Caco-2 (cell line): ENCODE measurements around the gene GAREM1. TPM values are rescaled to one million over a fixed set of nuclear protein-coding genes. Genes with fewer than 3 reads are reported as not detected.

ENCODE experiments used
- BruUV-seq: library from RNA; stranded (reverse); fragments of 400-500 nt; replicated peaks from 2 replicates; lab custom pipeline; 2021; lab: Mats Ljungman, UMichigan
- CTCF ChIA-PET: fragments of 300-600 bp; sonication (Branson Sonifier 250); formaldehyde crosslinking; loops from one replicate; lab custom pipeline; 2022; ENCODE audit warnings: antibody characterized with exemption; lab: Charles Lee
- POLR2A ChIA-PET: fragments of 300-600 bp; sonication (Branson Sonifier 250); formaldehyde crosslinking; loops from one replicate; lab custom pipeline; 2022; ENCODE audit warnings: antibody characterized with exemption; lab: Charles Lee
- DNase-seq, 2 experiments: peaks; one replicate each; pipeline versions ENCODE4 v3.0.0 to v3.0.0-alpha.2; 2020 to 2022
- H3K27me3 ChIP-seq: replicated peaks from 2 replicates; pipeline ENCODE4 v1.6.0; 2011; ENCODE audit warnings: low read length; ENCODE audit not compliant: control insufficient read depth, insufficient read depth
- H3K36me3 ChIP-seq: 2 replicates; pipeline ENCODE4 v1.5.1; 2011; ENCODE audit warnings: low read length; ENCODE audit not compliant: control insufficient read depth, insufficient read depth
- H3K4me1 ChIP-seq: fragments of 250-450 bp; sonication (Bioruptor Pico); 2 replicates; pipeline ENCODE4 v1.5.1; 2020; ENCODE audit warnings: mild to moderate bottlenecking
- H3K4me3 ChIP-seq: 2 replicates; pipeline ENCODE4 v1.5.1; 2011; ENCODE audit warnings: low read depth, mild to moderate bottlenecking, control low read depth, low read length
- H3K9me3 ChIP-seq: fragments of 250-450 bp; sonication (Bioruptor Pico); 2 replicates; pipeline ENCODE4 v1.5.1; 2020; ENCODE audit warnings: mild to moderate bottlenecking, moderate library complexity
- H3K27ac Mint-ChIP-seq: one replicate; pipeline ENCODE4 v1.8.0; 2022; ENCODE audit warnings: mixed read lengths; ENCODE audit not compliant: unreplicated experiment
- H3K27me3 Mint-ChIP-seq: one replicate; pipeline ENCODE4 v1.8.0; 2022; ENCODE audit warnings: mixed read lengths; ENCODE audit not compliant: insufficient read depth, unreplicated experiment
- H3K36me3 Mint-ChIP-seq: one replicate; pipeline ENCODE4 v1.8.0; 2022; ENCODE audit warnings: mild to moderate bottlenecking, mixed read lengths; ENCODE audit not compliant: insufficient read depth, unreplicated experiment
- H3K4me1 Mint-ChIP-seq: one replicate; pipeline ENCODE4 v1.8.0; 2022; ENCODE audit warnings: low read depth, mixed read lengths; ENCODE audit not compliant: unreplicated experiment
- H3K4me3 Mint-ChIP-seq: one replicate; pipeline ENCODE4 v1.8.0; 2022; ENCODE audit warnings: mild to moderate bottlenecking, moderate library complexity, mixed read lengths; ENCODE audit not compliant: unreplicated experiment
- H3K9me3 Mint-ChIP-seq: one replicate; pipeline ENCODE4 v1.8.0; 2022; ENCODE audit warnings: mixed read lengths; ENCODE audit not compliant: unreplicated experiment
- intact Hi-C: fragments of 100-400 bp; cut with micrococcal nuclease; formaldehyde crosslinking; loops from one replicate; pipeline ENCODE4 v1.10.0; 2022; ENCODE audit not compliant: unreplicated experiment
- total RNA-seq: library from RNA; stranded (reverse); gene quantifications from 2 replicates; pipeline ENCODE4 v1.2.3, GENCODE V29; 2022
- TF ChIP-seq, protein P1 (sequence below), 2 experiments: fragments of 200-600 bp in 1 of 2; IDR thresholded peaks; 1 replicate in 1 of 2; 2 replicates in 1 of 2; pipeline versions ENCODE4 v1.5.1 to v1.8.0; 2011 to 2022; ENCODE audit warnings: antibody characterized with exemption in 1 of 2, control low read depth in 1 of 2, inconsistent platforms in 1 of 2, low read depth in 1 of 2, low read length in 1 of 2, mild to moderate bottlenecking in 1 of 2, moderate library complexity in 1 of 2; ENCODE audit not compliant: insufficient read depth in 1 of 2, severe bottlenecking in 1 of 2, unreplicated experiment in 1 of 2

The GAREM1 gene
- total RNA-seq, 1 experiment from 2014 or later, result 0.50 TPM

GRCh38 chr18:32332708-32333107 is 138.0 kb downstream of the GAREM1 start:
- Mint-ChIP-seq H3K36me3 (no peaks in the 10 kb centered on the region), H3K27me3 (no peaks in the 10 kb centered on the region), H3K4me3 (no peak overlapping the region), H3K27ac (no peak overlapping the region), H3K9me3 (no peaks in the 10 kb centered on the region), H3K4me1 (no peaks in the 10 kb centered on the region)
- TF ChIP-seq, protein P1, sequence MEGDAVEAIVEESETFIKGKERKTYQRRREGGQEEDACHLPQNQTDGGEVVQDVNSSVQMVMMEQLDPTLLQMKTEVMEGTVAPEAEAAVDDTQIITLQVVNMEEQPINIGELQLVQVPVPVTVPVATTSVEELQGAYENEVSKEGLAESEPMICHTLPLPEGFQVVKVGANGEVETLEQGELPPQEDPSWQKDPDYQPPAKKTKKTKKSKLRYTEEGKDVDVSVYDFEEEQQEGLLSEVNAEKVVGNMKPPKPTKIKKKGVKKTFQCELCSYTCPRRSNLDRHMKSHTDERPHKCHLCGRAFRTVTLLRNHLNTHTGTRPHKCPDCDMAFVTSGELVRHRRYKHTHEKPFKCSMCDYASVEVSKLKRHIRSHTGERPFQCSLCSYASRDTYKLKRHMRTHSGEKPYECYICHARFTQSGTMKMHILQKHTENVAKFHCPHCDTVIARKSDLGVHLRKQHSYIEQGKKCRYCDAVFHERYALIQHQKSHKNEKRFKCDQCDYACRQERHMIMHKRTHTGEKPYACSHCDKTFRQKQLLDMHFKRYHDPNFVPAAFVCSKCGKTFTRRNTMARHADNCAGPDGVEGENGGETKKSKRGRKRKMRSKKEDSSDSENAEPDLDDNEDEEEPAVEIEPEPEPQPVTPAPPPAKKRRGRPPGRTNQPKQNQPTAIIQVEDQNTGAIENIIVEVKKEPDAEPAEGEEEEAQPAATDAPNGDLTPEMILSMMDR (IDR thresholded peaks at IDR 0.05; ENCODE audit: insufficient read depth in 1 of 2, low read depth in 1 of 2, low read length in 1 of 2, severe bottlenecking in 1 of 2, unreplicated experiment in 1 of 2), result no peak
- no peak for DNase-seq
- BruUV-seq, result no TSS peak
- ChIA-PET CTCF (no interaction called here), POLR2A (no interaction called here)
- Histone ChIP-seq H3K27me3 (no peaks in the 10 kb centered on the region), H3K4me3 (no peak overlapping the region), H3K9me3 (no peaks in the 10 kb centered on the region), H3K36me3 (no peaks in the 10 kb centered on the region), H3K4me1 (no peaks in the 10 kb centered on the region)
- intact Hi-C loops, result no loop called here

DNA sequence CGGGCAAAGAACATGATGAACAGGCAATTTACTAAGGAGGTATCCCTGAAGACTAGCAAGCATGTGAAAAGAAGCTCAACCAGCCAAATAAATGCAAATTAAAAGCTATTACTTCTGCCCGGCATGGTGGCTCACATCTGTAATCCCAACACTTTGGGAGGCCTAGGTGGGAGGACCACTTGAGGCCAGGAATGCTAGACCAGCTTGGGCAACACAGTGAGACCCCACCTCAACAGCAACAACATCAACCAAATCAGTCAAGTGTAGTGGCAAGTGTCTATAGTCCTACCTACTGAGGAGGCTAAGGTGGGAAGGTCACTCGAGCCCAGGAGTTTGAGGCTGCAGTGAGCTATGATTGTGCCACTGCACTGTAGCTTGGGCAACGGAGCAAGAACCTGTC is 141.7 kb downstream of the GAREM1 start:
- CTCF ChIA-PET, result no interaction called here
- TF ChIP-seq, protein P1 (IDR thresholded peaks at IDR 0.05; ENCODE audit: insufficient read depth in 1 of 2, low read depth in 1 of 2, low read length in 1 of 2, severe bottlenecking in 1 of 2, unreplicated experiment in 1 of 2), result no peak
- Histone ChIP-seq H3K4me1 (no peaks in the 10 kb centered on the region), H3K4me3 (no peak overlapping the region), H3K36me3 (no peaks in the 10 kb centered on the region), H3K27me3 (no peaks in the 10 kb centered on the region), H3K9me3 (no peaks in the 10 kb centered on the region)
- H3K4me1 Mint-ChIP-seq, result no peaks in the 10 kb centered on the region
- H3K36me3 Mint-ChIP-seq, result no peaks in the 10 kb centered on the region
- DNase-seq, result no peak
- no peak overlapping the region for H3K4me3 Mint-ChIP-seq
- H3K27ac Mint-ChIP-seq, result no peak overlapping the region
- H3K9me3 Mint-ChIP-seq, result no peaks in the 10 kb centered on the region
- intact Hi-C loops, result no loop called here
- H3K27me3 Mint-ChIP-seq, result peaks cover 3% of the 10 kb centered on the region
- no TSS peak for BruUV-seq
- POLR2A ChIA-PET, result no interaction called here

DNA sequence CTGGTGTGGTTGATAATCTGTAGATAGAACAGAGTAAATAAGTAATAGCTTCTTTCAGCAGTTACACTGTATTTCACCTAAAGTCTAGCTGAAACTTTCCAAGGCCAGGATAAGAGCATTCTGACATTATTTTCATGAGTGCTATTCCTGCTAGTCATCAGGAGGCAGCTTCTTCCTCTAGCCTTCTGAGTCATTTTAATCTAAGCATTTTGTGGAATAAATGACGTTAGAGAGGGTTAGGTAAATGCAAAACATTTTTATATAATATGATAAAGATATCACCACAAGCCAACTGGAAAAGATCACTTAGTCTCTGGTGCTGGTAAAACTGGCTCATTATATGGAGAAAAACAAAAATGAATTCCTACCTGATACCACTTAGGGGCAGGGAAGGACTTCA is 142.3 kb downstream of the GAREM1 start:
- H3K27me3 ChIP-seq, result no peaks in the 10 kb centered on the region
- no peaks in the 10 kb centered on the region for H3K36me3 Mint-ChIP-seq
- BruUV-seq, result no TSS peak
- H3K4me1 Mint-ChIP-seq, result no peaks in the 10 kb centered on the region
- ChIA-PET POLR2A (no interaction called here), CTCF (no interaction called here)
- TF ChIP-seq, protein P1 (IDR thresholded peaks at IDR 0.05; ENCODE audit: insufficient read depth in 1 of 2, low read depth in 1 of 2, low read length in 1 of 2, severe bottlenecking in 1 of 2, unreplicated experiment in 1 of 2), result no peak
- no peak overlapping the region for H3K4me3 ChIP-seq
- peaks cover 3% of the 10 kb centered on the region for H3K27me3 Mint-ChIP-seq
- no peak for DNase-seq
- H3K4me1 ChIP-seq, result no peaks in the 10 kb centered on the region
- H3K9me3 Mint-ChIP-seq, result no peaks in the 10 kb centered on the region
- no peaks in the 10 kb centered on the region for H3K36me3 ChIP-seq
- H3K27ac Mint-ChIP-seq, result no peak overlapping the region
- H3K9me3 ChIP-seq, result no peaks in the 10 kb centered on the region
- H3K4me3 Mint-ChIP-seq, result no peak overlapping the region
- intact Hi-C loops, result no loop called here
